RWPE2 (cell line): ENCODE measurements around the gene PRKCH.

Experiments used
- ATAC-seq: fragments of 200-7000 bp; cut with Tn5 transposase; 3 replicates; pipeline ENCODE4 v1.9.1; 2021; ENCODE audit warnings: low read depth
- DNase-seq: peaks from one replicate; pipeline ENCODE4 v3.0.0-alpha.2; 2020; ENCODE audit warnings: low spot score
- H3K27ac ChIP-seq: fragments of 450-650 bp; 2 replicates; pipeline ENCODE4 v1.5.1; 2017; ENCODE audit warnings: mild to moderate bottlenecking; ENCODE audit not compliant: poor library complexity, severe bottlenecking
- H3K27me3 ChIP-seq: fragments of 250-450 bp; sonication (Bioruptor Pico); 2 replicates; pipeline ENCODE4 v1.5.1; 2021; ENCODE audit warnings: mild to moderate bottlenecking, moderate library complexity; ENCODE audit not compliant: insufficient read depth, poor library complexity, severe bottlenecking
- H3K36me3 ChIP-seq: fragments of 250-450 bp; sonication (Bioruptor Pico); 2 replicates; pipeline ENCODE4 v1.5.1; 2020; ENCODE audit warnings: low read depth, mild to moderate bottlenecking, moderate library complexity
- H3K4me1 ChIP-seq: fragments of 250-450 bp; sonication (Bioruptor Pico); 2 replicates; pipeline ENCODE4 v1.5.1; 2021; ENCODE audit warnings: mild to moderate bottlenecking, moderate library complexity; ENCODE audit not compliant: insufficient read depth, poor library complexity, severe bottlenecking
- H3K4me3 ChIP-seq: fragments of 250-450 bp; sonication (Bioruptor Pico); 2 replicates; pipeline ENCODE4 v1.5.1; 2021; ENCODE audit warnings: mild to moderate bottlenecking, moderate library complexity; ENCODE audit not compliant: severe bottlenecking
- H3K9me3 ChIP-seq: fragments of 250-450 bp; sonication (Bioruptor Pico); 2 replicates; pipeline ENCODE4 v1.5.1; 2021; ENCODE audit warnings: mild to moderate bottlenecking, moderate library complexity; ENCODE audit not compliant: severe bottlenecking
- CTCF ChIP-seq: fragments of 450-650 bp; IDR thresholded peaks from one replicate; pipeline ENCODE4 v1.5.1; 2017; ENCODE audit warnings: mild to moderate bottlenecking, moderate library complexity; ENCODE audit not compliant: poor library complexity, severe bottlenecking

The PRKCH gene

GRCh38 chr14:61351477-61351876 is 30.1 kb downstream of the PRKCH start:
- H3K9me3 ChIP-seq: no peaks in the 10 kb centered on the region
- ATAC-seq: no peak
- H3K4me1 ChIP-seq: peaks cover 28% of the 10 kb centered on the region
- H3K27ac ChIP-seq: no peak overlapping the region
- no peak for TF ChIP-seq CTCF
- DNase-seq: no peak
- H3K36me3 ChIP-seq: no peaks in the 10 kb centered on the region
- H3K4me3 ChIP-seq: no peak overlapping the region
- H3K27me3 ChIP-seq: no peaks in the 10 kb centered on the region

GRCh38 chr14:61355892-61356325 is 34.5 kb downstream of the PRKCH start:
- Histone ChIP-seq H3K9me3 (no peaks in the 10 kb centered on the region), H3K36me3 (no peaks in the 10 kb centered on the region), H3K4me3 (no peak overlapping the region), H3K27ac (peak overlapping the region; percentile 65), H3K27me3 (no peaks in the 10 kb centered on the region), H3K4me1 (peaks cover 18% of the 10 kb centered on the region)
- peak; percentile 99 for ATAC-seq
- peak; percentile 8 for TF ChIP-seq CTCF
- peak; percentile 94 for DNase-seq

GRCh38 chr14:61357123-61357522 is 35.7 kb downstream of the PRKCH start:
- H3K9me3 ChIP-seq: no peaks in the 10 kb centered on the region
- no peaks in the 10 kb centered on the region for H3K27me3 ChIP-seq
- no peak for ATAC-seq
- no peak overlapping the region for H3K27ac ChIP-seq
- H3K4me3 ChIP-seq: no peak overlapping the region
- TF ChIP-seq CTCF: no peak
- no peak for DNase-seq
- peaks cover 18% of the 10 kb centered on the region for H3K4me1 ChIP-seq
- no peaks in the 10 kb centered on the region for H3K36me3 ChIP-seq

- no peak overlapping the region for H3K4me3 ChIP-seq
- H3K27me3 ChIP-seq: no peaks in the 10 kb centered on the region
- ATAC-seq: no peak
- peaks cover 18% of the 10 kb centered on the region for H3K4me1 ChIP-seq
- H3K9me3 ChIP-seq: no peaks in the 10 kb centered on the region
- DNase-seq: no peak
- no peaks in the 10 kb centered on the region for H3K36me3 ChIP-seq
- TF ChIP-seq CTCF: no peak
- no peak overlapping the region for H3K27ac ChIP-seq
These were observed 37.3 kb downstream of the PRKCH start for GRCh38 chr14:61358554-61359226.

- no peak for ATAC-seq
- Histone ChIP-seq H3K4me1 (peaks cover 15% of the 10 kb centered on the region), H3K36me3 (no peaks in the 10 kb centered on the region), H3K27ac (no peak overlapping the region), H3K27me3 (no peaks in the 10 kb centered on the region), H3K4me3 (no peak overlapping the region), H3K9me3 (no peaks in the 10 kb centered on the region)
- DNase-seq: no peak
- TF ChIP-seq CTCF: no peak
These were observed 39.6 kb downstream of the PRKCH start for GRCh38 chr14:61360796-61361525.
